ENCODE measurements around the gene GP9.

GP9 gene

DNA sequence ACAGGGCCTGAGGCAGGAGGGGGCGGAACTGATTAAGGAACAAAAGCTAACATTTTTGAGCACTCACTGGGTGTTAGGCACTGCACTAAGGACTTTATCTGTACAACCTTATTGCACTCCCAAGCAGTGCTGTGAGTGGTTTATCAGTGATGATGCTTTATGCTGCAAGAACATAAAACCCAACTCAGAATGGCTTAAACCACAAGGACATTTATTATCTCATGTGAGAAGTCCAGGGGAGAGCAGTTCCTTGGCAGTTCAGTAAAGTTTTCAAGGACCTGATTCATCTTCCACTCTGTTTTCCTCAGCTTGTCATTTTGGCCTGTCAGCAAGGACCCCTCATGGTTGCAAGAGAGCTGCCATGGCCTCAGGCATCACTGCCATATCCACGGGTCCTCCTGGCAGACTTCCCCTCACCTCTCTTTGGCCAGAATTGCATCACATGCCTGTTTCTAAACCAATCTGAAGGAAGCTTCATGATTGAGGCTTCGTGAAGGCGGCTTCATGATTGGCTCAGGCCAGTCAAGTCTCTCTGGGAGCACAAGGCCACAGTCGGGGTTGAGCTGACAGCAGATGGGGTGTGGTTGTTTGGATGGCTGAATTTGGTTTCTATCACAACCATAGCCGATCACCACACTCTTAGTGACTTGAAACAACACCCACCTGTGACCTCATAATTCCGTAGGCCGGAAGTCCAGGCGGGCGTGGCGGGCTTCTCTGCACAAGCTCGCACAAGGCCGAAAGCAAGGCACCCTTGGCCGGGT lies 43.7 kb upstream of the GP9 start:
- CTCF ChIA-PET = interaction anchor here (1.2 to 6.1 kb wide), 6 partner anchors 9 to 229 kb away, joined by 4 to 44 read pairs (median 18); no protein-coding TSS in a partner anchor
- POLR2A ChIA-PET = no interaction called here
- TF ChIP-seq, protein P1, sequence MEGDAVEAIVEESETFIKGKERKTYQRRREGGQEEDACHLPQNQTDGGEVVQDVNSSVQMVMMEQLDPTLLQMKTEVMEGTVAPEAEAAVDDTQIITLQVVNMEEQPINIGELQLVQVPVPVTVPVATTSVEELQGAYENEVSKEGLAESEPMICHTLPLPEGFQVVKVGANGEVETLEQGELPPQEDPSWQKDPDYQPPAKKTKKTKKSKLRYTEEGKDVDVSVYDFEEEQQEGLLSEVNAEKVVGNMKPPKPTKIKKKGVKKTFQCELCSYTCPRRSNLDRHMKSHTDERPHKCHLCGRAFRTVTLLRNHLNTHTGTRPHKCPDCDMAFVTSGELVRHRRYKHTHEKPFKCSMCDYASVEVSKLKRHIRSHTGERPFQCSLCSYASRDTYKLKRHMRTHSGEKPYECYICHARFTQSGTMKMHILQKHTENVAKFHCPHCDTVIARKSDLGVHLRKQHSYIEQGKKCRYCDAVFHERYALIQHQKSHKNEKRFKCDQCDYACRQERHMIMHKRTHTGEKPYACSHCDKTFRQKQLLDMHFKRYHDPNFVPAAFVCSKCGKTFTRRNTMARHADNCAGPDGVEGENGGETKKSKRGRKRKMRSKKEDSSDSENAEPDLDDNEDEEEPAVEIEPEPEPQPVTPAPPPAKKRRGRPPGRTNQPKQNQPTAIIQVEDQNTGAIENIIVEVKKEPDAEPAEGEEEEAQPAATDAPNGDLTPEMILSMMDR (IDR thresholded peaks at IDR 0.05; ENCODE audit: control extremely low read depth, extremely low read depth, low read depth, missing control alignments) = no peak
- peak; percentile 60 for DNase-seq (ENCODE audit: extremely low spot score)

DNA sequence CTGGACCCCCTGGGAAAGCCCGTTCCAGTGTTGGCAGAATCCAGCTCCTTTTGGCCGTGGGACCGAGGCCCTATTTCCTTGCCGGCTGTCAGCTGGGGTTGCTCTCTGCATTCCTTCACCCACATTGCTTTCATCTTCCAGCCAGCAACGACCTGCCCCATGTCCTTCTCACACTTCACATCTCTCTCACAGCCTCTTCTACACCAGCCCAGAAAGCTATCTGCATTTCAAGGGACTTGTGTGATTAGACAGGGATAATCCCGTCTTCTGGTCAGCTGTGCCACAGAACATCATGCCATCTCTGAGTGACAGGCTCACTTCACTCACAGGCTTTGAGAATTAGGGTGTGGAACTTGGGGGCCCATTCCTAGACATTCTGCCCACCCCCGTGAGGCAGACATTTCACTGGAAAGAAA lies 43.1 kb upstream of the GP9 start:
- no peak for DNase-seq (ENCODE audit: extremely low spot score)
- ChIA-PET POLR2A (no interaction called here), CTCF (interaction anchor here (0.6 to 6.1 kb wide), 7 partner anchors 9 to 228 kb away, joined by 4 to 44 read pairs (median 15); no protein-coding TSS in a partner anchor)
- TF ChIP-seq, protein P1 (IDR thresholded peaks at IDR 0.05; ENCODE audit: control extremely low read depth, extremely low read depth, low read depth, missing control alignments) = no peak

DNA sequence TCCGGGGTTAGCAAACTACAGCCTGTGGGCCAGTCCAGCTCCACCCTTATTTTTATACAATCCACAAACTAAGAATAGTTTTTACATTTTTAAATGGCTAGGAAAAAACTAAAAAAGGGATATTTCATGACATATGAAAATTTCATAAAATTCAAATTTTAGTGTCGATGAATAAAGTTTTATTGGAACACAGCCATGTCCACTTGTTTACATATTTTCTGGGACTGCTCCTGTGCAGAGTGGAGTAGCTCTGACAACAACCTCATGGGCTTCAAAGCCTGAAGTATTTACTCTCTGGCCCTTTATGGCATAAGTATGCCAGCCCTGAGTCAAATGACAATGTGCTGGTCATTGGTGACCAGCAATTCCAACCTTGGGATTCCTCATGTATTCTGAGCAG lies 42.3 kb upstream of the GP9 start:
- ChIA-PET CTCF (interaction anchor here (3.1 to 3.5 kb wide), 2 partner anchors 9 to 47 kb away, joined by 9 to 36 read pairs; no protein-coding TSS in a partner anchor), POLR2A (no interaction called here)
- TF ChIP-seq, protein P1 (IDR thresholded peaks at IDR 0.05; ENCODE audit: control extremely low read depth, extremely low read depth, low read depth, missing control alignments) = no peak
- no peak for DNase-seq (ENCODE audit: extremely low spot score)

DNA sequence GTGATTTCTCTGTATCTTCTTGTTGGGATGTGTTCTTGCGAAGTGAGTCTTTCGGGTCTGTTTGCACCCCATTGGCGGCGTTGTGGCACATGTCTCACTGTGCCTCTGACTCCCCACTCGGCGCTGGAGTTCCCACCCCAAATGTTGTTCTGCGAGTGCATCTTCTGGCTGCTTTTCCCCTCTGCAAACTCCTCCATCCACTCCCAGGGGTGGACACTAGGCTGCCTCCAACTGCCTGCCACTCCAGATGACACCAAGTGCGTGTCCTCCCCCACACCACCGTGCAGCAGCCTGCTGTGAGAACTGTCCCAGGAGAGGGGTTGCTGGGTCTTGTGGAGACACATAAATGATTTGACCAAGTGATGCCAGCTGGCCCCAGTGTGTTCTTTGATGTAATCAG lies 41.8 kb upstream of the GP9 start:
- TF ChIP-seq, protein P1 (IDR thresholded peaks at IDR 0.05; ENCODE audit: control extremely low read depth, extremely low read depth, low read depth, missing control alignments) = no peak
- DNase-seq (ENCODE audit: extremely low spot score) = no peak
- POLR2A ChIA-PET = no interaction called here
- CTCF ChIA-PET = interaction anchor here (3.1 to 3.5 kb wide), 2 partner anchors 8 to 48 kb away, joined by 9 to 36 read pairs; no protein-coding TSS in a partner anchor

DNA sequence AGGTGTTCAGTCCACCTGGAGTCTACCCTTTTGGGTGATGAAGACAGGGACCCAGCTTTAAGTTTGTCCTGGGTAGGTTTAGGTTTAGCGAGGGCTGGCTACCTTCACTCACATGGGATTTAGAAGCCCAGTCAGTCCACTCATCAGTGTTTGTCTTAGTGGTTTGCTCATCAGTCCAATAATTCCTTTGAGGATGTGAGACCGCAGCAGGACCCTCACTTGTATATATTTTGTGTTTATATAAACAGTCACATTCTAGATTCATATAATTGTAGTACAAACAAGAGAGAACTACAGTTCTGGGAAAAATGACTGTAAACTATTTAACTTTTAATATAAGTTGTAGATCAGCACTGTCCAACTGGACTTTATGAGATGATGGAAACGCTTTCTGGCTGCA lies 41.3 kb upstream of the GP9 start:
- POLR2A ChIA-PET = no interaction called here
- CTCF ChIA-PET = interaction anchor here (2.8 to 3.1 kb wide), 2 partner anchors 48 to 227 kb away, joined by 8 to 9 read pairs; no protein-coding TSS in a partner anchor
- TF ChIP-seq, protein P1 (IDR thresholded peaks at IDR 0.05; ENCODE audit: control extremely low read depth, extremely low read depth, low read depth, missing control alignments) = no peak

DNA sequence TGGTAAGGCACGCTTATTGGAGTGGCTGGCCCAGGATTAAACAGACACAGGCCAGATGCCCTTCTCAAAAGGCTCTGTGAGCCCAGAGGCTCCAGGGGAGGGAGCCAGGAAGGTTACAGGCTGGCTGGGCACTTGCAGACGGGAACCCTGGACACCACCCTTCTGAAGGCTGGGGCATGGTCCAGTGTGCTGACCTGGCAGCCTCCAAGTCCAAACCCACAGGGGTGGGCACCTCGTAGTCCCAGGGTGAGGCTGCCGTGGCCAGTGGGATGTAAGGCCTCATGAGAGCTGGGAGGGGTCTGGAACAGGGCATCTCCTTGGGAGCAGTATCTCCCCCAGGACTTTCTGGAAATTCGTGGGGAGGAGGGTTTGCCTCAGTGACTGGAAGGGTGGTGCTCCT lies 39.9 kb upstream of the GP9 start:
- CTCF ChIA-PET = interaction anchor here (0.8 to 3.1 kb wide), 5 partner anchors 12 to 226 kb away, joined by 3 to 9 read pairs (median 3); no protein-coding TSS in a partner anchor
- DNase-seq (ENCODE audit: extremely low spot score) = no peak
- TF ChIP-seq, protein P1 (IDR thresholded peaks at IDR 0.05; ENCODE audit: control extremely low read depth, extremely low read depth, low read depth, missing control alignments) = no peak
- POLR2A ChIA-PET = no interaction called here

More for the DNA sequence above, 41.3 kb upstream of the GP9 start:
- no peak for DNase-seq (ENCODE audit: extremely low spot score)
